ENCODE results near the gene TMTC2. TPM values are rescaled to one million over a fixed set of nuclear protein-coding genes. Genes with fewer than 3 reads are reported as not detected.

TMTC2 gene
- total RNA-seq, 1 donor from 2014 or later = 31.4 TPM

DNA sequence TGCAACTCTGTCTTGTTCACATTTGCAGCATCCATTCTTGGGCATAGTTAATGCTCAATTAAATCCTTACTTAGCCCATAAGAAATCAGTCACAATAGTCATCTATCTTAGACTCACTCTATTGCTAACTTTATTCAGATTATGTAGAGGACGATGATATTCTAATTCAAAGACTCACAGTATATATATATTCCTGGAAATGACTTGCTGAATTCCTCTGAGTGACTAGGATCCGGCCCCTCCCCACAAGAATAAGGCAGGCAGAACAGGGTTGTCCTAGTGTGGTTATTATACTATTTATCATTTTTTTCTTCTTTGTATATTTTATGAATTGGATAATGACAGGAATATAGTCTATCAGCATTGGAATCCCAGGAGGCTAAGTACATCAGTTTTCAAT, 275.1 kb downstream of the TMTC2 start:
- ATAC-seq (no peak), DNase-seq (no peak)
- no peak overlapping the region for H3K27ac ChIP-seq
- no peaks in the 10 kb centered on the region for H3K4me1 ChIP-seq
- H3K9me3 ChIP-seq = no peaks in the 10 kb centered on the region
- H3K27me3 ChIP-seq (ENCODE audit: low read depth) = no peaks in the 10 kb centered on the region
- intact Hi-C loops (cut with DNase I) = no loop called here
- H3K36me3 ChIP-seq = no peaks in the 10 kb centered on the region
- no peak overlapping the region for H3K4me3 ChIP-seq
- TF ChIP-seq, protein P1, sequence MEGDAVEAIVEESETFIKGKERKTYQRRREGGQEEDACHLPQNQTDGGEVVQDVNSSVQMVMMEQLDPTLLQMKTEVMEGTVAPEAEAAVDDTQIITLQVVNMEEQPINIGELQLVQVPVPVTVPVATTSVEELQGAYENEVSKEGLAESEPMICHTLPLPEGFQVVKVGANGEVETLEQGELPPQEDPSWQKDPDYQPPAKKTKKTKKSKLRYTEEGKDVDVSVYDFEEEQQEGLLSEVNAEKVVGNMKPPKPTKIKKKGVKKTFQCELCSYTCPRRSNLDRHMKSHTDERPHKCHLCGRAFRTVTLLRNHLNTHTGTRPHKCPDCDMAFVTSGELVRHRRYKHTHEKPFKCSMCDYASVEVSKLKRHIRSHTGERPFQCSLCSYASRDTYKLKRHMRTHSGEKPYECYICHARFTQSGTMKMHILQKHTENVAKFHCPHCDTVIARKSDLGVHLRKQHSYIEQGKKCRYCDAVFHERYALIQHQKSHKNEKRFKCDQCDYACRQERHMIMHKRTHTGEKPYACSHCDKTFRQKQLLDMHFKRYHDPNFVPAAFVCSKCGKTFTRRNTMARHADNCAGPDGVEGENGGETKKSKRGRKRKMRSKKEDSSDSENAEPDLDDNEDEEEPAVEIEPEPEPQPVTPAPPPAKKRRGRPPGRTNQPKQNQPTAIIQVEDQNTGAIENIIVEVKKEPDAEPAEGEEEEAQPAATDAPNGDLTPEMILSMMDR (IDR thresholded peaks at IDR 0.05) = no peak

DNA sequence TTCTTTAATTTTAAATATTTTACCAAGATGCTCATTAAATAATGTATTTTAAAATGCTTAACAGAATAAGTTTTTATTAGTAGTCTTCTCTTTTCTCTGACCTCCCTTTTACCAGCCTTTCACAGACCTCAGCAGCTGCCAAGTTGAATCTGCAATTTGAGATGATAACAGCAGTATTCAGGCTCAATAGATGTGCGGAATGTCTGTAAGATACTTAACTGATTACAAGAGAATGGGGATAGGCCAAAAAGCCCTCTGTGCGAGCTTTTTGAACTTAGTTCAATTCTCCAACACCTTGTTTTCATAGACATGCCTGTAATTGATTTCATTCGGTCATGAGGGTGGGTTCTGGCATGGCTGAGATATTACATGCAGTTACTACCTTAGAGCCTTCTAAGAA, 277.2 kb downstream of the TMTC2 start:
- intact Hi-C loops (cut with DNase I) = no loop called here
- no peak for ATAC-seq
- no peaks in the 10 kb centered on the region for H3K4me1 ChIP-seq
- no peaks in the 10 kb centered on the region for H3K9me3 ChIP-seq
- H3K36me3 ChIP-seq = no peaks in the 10 kb centered on the region
- H3K27me3 ChIP-seq (ENCODE audit: low read depth) = no peaks in the 10 kb centered on the region
- no peak overlapping the region for H3K4me3 ChIP-seq
- DNase-seq = no peak
- no peak overlapping the region for H3K27ac ChIP-seq
- TF ChIP-seq, protein P1 (IDR thresholded peaks at IDR 0.05) = no peak

DNA sequence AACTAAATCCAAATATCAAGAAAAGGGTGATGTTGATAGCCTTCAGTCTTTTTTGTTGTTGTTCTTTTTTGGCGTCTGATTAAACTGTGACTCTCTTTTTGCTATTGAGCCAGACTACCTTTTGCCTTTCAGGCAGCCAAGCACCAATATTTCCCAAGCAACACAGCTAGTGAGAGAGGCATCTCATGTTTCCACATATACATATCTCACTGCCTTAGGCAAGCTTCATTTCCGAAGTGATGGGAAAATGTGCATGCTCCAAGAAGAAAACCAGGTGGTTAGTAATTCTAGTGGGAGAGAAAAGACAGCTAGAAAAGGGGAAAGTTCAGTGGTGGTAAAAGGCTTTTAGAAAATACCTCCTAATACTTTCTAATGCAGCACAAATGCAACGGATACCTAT, 277.7 kb downstream of the TMTC2 start:
- no peaks in the 10 kb centered on the region for H3K36me3 ChIP-seq
- H3K4me1 ChIP-seq = no peaks in the 10 kb centered on the region
- no peaks in the 10 kb centered on the region for H3K9me3 ChIP-seq
- no peaks in the 10 kb centered on the region for H3K27me3 ChIP-seq (ENCODE audit: low read depth)
- no peak for DNase-seq
- no peak overlapping the region for H3K4me3 ChIP-seq
- intact Hi-C loops (cut with DNase I) = no loop called here
- H3K27ac ChIP-seq = no peak overlapping the region
- TF ChIP-seq, protein P1 (IDR thresholded peaks at IDR 0.05) = no peak
- no peak for ATAC-seq

DNA sequence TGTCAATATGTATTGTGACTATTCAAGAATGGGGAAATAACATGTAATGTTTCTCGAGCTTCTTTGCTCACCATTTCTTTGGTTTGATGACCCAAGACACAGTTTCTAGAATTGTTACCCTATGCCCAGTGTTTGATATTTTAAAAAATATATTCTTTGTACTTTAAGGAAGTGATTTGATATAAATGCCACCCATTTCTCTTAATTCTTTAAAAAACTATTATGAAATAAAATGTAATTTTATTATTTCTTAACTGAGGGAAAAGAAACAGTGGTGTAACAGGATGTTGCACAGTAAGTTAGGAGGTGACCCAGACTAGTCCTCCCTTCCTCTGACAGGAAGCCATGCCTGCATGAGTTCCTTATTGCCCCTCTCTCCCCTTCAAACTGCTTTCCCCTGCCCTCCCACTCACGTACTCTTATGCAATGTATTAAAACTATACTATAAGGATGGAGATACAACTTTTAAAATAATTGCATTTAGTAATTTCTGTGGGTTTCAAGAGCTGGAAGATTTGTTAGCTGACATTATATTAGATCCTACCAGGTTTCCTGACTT, 279.4 kb downstream of the TMTC2 start:
- Histone ChIP-seq H3K27me3 (ENCODE audit: low read depth) (no peaks in the 10 kb centered on the region), H3K36me3 (no peaks in the 10 kb centered on the region), H3K27ac (no peak overlapping the region), H3K4me3 (no peak overlapping the region), H3K4me1 (no peaks in the 10 kb centered on the region), H3K9me3 (no peaks in the 10 kb centered on the region)
- ATAC-seq = peak; percentile 71 to 85
- no peak for DNase-seq
- intact Hi-C loops (cut with DNase I) = no loop called here
- TF ChIP-seq, protein P1 (IDR thresholded peaks at IDR 0.05) = no peak

DNA sequence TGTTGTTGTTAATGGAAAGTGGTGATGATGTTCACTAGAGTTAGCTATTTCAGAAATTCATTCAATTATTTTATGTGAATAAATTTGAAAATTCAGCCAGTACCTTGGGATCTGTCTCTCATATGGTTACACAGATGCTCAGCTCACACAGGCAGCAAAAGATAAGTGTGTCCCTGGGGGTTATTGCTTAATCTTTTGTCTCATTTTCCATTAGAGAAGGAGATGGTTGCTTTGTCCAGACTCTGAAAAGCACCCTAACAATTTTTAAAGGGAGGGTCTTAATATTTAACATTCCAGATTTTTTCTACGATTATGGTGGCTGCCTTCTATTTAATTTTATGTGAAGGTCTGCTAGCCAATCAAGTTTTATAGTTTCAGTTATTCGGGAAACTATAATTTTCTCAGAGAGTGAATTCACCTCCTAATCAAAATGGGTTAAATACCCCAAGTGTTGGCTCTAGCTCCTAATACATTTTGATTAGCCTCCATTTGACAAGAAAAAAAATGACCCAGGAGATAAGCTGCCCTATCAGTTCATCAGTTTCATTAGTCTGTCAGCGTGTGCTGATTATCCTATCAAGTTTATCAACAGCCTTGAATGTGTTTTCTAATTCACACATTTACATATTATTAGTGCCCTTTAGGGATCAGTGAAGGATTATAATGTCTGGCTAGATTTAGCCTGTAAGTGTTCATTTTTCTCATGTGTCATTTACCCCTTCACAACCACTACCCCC, 282.1 kb downstream of the TMTC2 start:
- H3K4me3 ChIP-seq = no peak overlapping the region
- intact Hi-C loops (cut with DNase I) = no loop called here
- H3K9me3 ChIP-seq = no peaks in the 10 kb centered on the region
- no peak overlapping the region for H3K27ac ChIP-seq
- no peak for ATAC-seq
- H3K36me3 ChIP-seq = no peaks in the 10 kb centered on the region
- DNase-seq = no peak
- TF ChIP-seq, protein P1 (IDR thresholded peaks at IDR 0.05) = no peak
- H3K4me1 ChIP-seq = no peaks in the 10 kb centered on the region
- H3K27me3 ChIP-seq (ENCODE audit: low read depth) = no peaks in the 10 kb centered on the region

Data from lower lobe of right lung (tissue), 2 donors.